DMS 273 treated with DMSO at 0.1 percent for 48 hours (cell line): ENCODE measurements around the gene CAND1.

ENCODE experiments used
- DNase-seq: peaks from one replicate; lab custom pipeline; 2025; lab: John Stamatoyannopoulos, UW

The CAND1 gene

GRCh38 chr12:67268896-67269632 is at the start of gene CAND1:
CAND1 (plus strand) TSS chr12:67269358; CDS start chr12:67269718, 360 bp downstream.
- peak; percentile 94 for DNase-seq

DNA sequence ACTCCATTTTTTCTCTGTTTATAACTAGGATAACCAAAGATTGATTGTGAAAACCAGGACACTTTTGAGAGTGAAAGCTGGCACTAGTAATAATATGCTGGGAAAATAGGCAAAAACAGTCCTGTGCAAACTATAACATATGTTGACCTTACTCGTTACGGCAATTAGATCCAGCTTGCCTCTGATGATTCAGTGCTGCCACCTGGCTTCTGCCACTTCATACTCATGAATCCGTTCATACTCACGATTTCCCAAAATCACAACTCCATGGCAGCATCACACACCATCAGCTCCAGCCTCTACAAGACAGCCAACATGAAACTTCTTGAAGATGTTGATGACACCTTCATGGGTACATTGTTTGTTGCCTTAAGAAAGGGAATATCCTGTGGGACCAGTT is 49.1 kb upstream of the CAND1 start:
- peak; percentile 14 for DNase-seq

DNA sequence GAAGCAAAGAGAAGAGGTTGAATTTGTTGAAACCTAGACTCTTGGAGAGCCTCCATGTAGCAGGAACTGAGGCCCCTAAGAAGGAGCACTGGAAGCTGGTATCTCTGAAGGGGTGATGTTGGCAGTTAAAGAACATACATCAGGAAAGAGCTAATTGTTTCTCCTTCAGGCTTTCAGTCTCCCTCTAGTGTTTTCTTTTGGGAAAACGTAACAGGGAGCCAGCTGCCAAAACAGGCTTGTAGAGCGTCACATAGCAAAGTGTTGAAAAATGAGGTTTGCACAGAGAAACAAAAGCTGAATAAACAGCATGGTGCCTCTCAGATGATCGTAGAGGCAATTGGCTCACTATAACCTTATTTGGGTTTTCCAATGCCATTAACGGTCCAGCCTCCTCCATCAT is 46.9 kb upstream of the CAND1 start:
- DNase-seq: no peak

DNA sequence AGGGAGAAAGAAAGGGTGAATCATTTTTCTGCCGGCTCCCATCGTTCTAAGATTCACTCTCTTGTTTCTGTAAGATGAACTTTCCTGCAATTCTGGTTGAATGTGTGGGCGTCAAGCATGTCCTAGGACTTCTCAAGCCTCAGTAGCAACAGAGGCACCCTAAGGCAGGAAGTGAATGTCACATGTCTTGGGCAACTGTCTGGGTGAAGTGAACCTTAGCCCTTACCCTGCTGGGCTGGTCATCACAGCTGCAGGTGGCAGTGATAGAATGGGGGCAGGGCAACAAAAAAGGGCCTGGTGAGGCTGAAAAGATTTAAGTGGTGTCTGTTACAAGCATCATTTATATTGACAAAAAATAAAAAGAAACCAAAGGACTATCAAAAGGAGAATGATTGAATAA is 45.9 kb upstream of the CAND1 start:
- DNase-seq: no peak

DNA sequence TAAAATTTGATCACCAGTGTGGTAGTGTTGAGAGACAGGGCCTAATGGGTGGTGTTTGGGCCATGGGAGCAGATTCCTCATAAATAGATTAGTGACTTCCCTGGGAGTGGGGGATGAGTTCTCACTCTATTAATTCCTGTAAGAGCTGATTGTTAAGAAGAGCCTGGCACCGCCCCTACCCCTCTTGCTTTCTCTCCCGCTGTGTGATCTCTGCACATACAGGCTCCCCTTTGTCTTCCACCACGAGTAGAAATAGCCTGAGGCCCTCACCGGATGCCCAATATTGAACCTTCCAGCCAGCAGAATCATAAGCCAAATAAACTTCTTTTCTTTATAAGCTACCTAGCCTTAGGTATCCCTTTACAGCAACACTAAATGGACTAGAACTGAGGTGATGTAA is 31.9 kb upstream of the CAND1 start:
- no peak for DNase-seq

DNA sequence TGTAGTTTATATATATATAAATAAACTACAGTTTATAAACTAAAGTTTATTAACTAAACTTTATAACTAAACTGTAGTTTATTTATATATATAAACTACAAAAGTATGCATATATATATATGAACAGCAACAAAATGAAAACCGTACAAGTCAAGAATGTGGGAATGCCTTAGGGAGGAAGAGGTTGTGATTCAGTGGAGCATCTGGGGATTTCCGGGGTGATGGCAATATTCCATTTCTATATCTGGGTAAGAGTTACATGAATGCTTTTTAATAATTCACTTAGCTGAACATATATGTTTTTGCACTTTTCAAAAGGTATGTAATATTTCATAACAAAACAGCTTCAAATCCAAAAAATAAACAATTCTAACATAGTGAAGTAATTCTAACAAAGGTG is 30.1 kb upstream of the CAND1 start:
- no peak for DNase-seq

GRCh38 chr12:67241482-67241881 is 27.7 kb upstream of the CAND1 start:
- DNase-seq: no peak

DNA sequence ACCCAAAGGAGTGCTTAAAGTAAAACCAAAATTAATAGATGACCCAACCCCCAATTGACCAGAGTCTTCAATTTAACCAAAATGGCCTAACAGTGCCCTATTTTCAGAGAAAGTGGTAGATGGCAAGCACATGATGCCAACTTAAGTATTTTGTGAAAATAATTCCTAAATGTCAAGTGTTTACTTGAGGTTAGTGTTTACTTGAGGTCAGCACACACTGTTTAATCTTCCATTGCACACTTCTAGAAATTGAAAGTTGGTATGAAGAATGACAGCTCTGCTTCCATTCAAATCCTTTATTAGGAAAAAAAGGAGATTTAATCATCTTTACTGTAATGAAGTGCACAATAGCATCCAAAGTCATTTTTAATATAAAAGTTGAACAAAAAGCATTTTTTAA is 25.9 kb upstream of the CAND1 start:
- DNase-seq: no peak

DNA sequence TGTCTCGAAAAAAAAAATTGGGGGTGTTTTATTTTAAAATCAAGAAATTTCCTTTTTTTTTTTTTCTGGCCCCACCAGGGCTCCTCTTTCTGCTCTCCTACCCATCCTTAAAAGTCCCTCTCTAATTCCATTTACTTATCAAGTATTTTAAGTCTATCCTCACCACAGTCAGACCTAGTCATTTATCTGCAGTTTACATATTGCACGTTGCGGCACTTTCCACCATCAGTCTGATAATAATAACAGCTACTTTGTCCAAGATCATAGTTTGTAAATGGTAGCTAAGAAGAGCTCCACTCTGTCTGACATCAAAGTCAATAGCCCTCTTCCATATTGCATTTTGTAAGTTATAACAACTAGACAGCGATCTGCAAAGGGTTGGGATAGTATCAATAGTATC is 23.6 kb upstream of the CAND1 start:
- DNase-seq: no peak

- DNase-seq: no peak
Observed at GRCh38 chr12:67251012-67251411, 18.1 kb upstream of the CAND1 start.

GRCh38 chr12:67254372-67255026 is 14.7 kb upstream of the CAND1 start:
- no peak for DNase-seq

DNA sequence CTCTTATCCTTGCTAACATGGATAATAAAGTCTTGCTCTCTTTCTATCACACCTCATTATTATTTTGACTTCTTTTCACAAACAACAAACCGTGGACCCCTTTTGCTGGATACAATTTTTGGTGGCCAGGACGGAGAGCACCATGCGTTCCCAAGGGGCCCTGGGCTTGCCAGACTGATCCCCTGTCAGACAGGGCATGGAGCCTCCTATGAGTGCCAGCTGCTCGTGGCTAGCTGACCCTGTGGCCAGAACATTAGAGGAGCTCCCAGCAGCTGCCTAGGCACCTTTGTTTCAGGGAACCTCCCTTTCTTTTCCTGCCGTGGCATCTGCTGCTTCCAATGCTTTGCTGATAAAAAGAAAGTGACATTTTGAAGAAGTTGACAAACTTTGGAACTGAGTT is 12.5 kb upstream of the CAND1 start:
- DNase-seq: no peak

- no peak for DNase-seq
Observed at GRCh38 chr12:67263471-67263870, 5.7 kb upstream of the CAND1 start.

GRCh38 chr12:67268335-67268895 is 743 bp upstream of the CAND1 start:
- peak; percentile 96 for DNase-seq

DNA sequence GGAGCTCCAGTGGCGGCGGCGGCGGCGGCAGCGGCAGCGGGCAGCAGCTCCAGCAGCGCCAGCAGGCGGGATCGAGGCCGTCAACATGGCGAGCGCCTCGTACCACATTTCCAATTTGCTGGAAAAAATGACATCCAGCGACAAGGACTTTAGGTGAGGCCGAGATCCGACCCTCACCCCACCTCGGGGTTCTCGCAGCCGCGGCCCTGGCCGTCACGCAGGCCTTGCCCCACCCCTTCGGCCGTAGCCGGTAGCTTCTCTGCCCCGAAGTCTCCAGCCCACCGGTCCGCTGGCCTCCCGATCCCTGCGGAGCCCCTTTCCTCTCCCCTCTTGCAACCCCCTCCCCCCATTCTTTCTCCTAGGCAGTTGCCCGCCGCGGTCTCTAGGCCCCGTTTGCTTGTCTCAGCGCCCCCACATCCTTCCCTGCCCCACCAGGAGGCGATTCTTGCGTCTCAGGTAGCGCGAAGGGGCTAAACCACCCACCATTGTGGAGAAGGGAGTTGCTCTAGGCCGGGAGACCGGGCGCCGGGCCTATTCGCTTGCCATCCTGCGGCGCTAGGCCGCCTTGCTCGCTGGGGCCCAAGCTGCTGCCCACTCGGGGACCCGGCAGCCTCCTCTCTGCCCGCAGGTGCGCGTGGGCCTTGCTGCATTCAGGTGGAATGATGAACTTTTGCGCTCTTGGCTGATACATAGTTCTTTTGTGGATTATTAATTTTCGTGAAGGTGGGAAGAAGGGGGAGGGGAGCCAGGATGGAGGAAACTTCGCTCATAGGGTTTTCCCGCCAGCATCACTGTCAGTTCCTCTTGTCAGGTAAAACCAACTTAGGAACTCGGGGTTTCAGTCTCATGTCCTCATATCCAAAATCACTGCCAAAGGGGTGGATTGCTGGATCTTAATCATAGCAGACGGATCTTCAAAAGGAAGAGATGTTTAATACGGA is 745 bp downstream of the CAND1 start:
- no peak for DNase-seq

- no peak for DNase-seq
Observed at GRCh38 chr12:67270622-67271021, 1.5 kb downstream of the CAND1 start.

- DNase-seq: no peak
Observed at GRCh38 chr12:67271976-67272375, 2.8 kb downstream of the CAND1 start.

DNA sequence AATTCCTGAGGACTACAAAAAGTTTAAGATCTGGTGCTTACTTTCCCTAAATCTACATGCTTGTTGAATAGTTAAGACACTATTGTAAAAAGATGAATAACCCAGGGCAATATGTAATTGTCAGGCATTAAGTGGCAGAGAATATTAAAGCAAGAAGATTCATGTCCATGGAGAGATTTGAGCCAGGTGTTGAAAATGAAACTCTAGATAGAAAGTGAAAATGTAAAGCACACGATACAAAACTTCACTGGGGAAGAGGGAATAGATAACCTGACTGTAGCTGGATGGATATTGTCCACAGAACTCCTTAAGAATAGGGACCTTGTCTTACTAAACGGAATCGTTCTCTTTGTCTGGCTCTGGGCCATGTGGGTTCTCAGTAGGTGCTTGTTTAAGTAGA is 5.0 kb downstream of the CAND1 start:
- DNase-seq: no peak

GRCh38 chr12:67275380-67275913 is 6.3 kb downstream of the CAND1 start:
- no peak for DNase-seq

GRCh38 chr12:67276421-67276820 is 7.3 kb downstream of the CAND1 start:
- DNase-seq: no peak

DNA sequence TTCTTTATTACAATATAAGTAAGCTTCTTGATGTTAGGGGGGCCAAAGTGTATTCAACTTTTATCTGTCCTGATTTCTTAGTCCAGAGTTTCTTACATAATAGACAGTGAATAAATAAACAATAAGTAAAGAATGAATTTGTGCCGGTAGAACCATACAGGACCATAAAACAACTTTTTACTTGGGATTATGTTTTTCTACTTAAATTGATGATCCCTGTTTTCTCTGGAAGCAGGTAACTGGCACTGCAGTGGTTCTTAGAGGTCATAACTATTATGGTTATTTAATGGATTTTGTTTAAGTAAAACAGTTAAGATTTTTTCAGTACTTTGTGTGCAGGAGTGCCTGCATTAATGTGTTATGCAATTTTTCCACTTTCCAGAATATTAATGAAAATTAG is 10.5 kb downstream of the CAND1 start:
- no peak for DNase-seq

DNA sequence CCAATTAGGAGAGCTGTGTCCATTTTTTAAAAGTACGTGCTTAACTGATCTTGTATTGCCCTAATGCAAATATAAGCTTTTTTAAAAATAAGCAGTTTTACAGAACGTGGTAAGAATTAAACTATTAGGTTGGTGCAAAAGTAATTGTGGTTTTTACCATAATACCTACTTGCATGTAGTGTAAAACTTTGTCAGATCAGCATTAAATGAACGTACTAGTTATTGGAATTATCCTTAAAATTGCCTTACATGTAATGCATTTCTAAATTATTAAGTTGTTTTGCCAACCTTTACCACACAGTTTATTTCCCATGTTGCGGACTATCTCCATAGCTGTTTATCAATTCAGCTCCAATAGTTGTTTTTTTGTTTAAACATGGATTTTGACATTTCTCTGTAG is 10.9 kb downstream of the CAND1 start:
- DNase-seq: no peak
